ENCODE measurements around the gene KCNJ11. TPM values are rescaled to one million over a fixed set of nuclear protein-coding genes. Genes with fewer than 3 reads are reported as not detected.

The KCNJ11 gene
- total and polyA plus RNA-seq, 2 experiments from 2014 or later = 0.31 to 10.5 TPM

- no peak for DNase-seq (ENCODE audit: low spot score)
- no peaks in the 10 kb centered on the region for H3K27me3 ChIP-seq
- H3K9me3 ChIP-seq (ENCODE audit: low read depth) = no peaks in the 10 kb centered on the region
- H4K20me1 ChIP-seq (ENCODE audit: insufficient read depth, poor library complexity, severe bottlenecking) = no peaks in the 10 kb centered on the region
- H3K9me2 ChIP-seq (replicated peaks; ENCODE audit: insufficient read depth) = no peaks in the 10 kb centered on the region
- H3K4me2 ChIP-seq = no peak overlapping the region
- H3K79me2 ChIP-seq = no peaks in the 10 kb centered on the region
- H3K4me3 ChIP-seq = no peak overlapping the region
- peaks cover 7% of the 10 kb centered on the region for H3K4me1 ChIP-seq (ENCODE audit: insufficient read depth)
- no peaks in the 10 kb centered on the region for H3K36me3 ChIP-seq (replicated peaks; ENCODE audit: insufficient read depth, low read depth)
- WGBS (ENCODE audit: low lambda C conversion rate, missing lambda C conversion rate) = 72% methylated on average over 8 of the region's 8 CpGs
- H2AFZ ChIP-seq = no peak overlapping the region
- H3K27ac ChIP-seq = no peak overlapping the region
- TF ChIP-seq EZH2 (IDR thresholded peaks at IDR 0.05; ENCODE audit: borderline replicate concordance) (no peak), CTCF (IDR thresholded peaks at IDR 0.05; ENCODE audit: poor library complexity) (no peak), EZH2phosphoT487 (IDR thresholded peaks at IDR 0.05; ENCODE audit: low read depth, severe bottlenecking, unreplicated experiment) (no peak)
Observed at GRCh38 chr11:17401841-17402240, 13.4 kb upstream of the KCNJ11 start.

GRCh38 chr11:17401316-17401715, 12.9 kb upstream of the KCNJ11 start:
- Histone ChIP-seq H3K9me3 (ENCODE audit: low read depth) (no peaks in the 10 kb centered on the region), H3K27ac (no peak overlapping the region), H3K4me1 (ENCODE audit: insufficient read depth) (peaks cover 7% of the 10 kb centered on the region), H3K79me2 (no peaks in the 10 kb centered on the region), H3K36me3 (replicated peaks; ENCODE audit: insufficient read depth, low read depth) (no peaks in the 10 kb centered on the region), H2AFZ (no peak overlapping the region), H4K20me1 (ENCODE audit: insufficient read depth, poor library complexity, severe bottlenecking) (no peaks in the 10 kb centered on the region), H3K4me3 (no peak overlapping the region), H3K4me2 (no peak overlapping the region), H3K27me3 (no peaks in the 10 kb centered on the region), H3K9me2 (replicated peaks; ENCODE audit: insufficient read depth) (no peaks in the 10 kb centered on the region)
- TF ChIP-seq EZH2 (IDR thresholded peaks at IDR 0.05; ENCODE audit: borderline replicate concordance) = no peak
- TF ChIP-seq CTCF (IDR thresholded peaks at IDR 0.05; ENCODE audit: poor library complexity) = no peak
- TF ChIP-seq EZH2phosphoT487 (IDR thresholded peaks at IDR 0.05; ENCODE audit: low read depth, severe bottlenecking, unreplicated experiment) = no peak
- WGBS (ENCODE audit: low lambda C conversion rate, missing lambda C conversion rate) = 88% methylated on average over 2 of the region's 2 CpGs
- DNase-seq (ENCODE audit: low spot score) = no peak

- TF ChIP-seq EZH2 (IDR thresholded peaks at IDR 0.05; ENCODE audit: borderline replicate concordance) = no peak
- TF ChIP-seq CTCF (IDR thresholded peaks at IDR 0.05; ENCODE audit: poor library complexity) = no peak
- no peak for TF ChIP-seq EZH2phosphoT487 (IDR thresholded peaks at IDR 0.05; ENCODE audit: low read depth, severe bottlenecking, unreplicated experiment)
- H3K9me2 ChIP-seq (replicated peaks; ENCODE audit: insufficient read depth) = no peaks in the 10 kb centered on the region
- no peaks in the 10 kb centered on the region for H4K20me1 ChIP-seq (ENCODE audit: insufficient read depth, poor library complexity, severe bottlenecking)
- no peaks in the 10 kb centered on the region for H3K27me3 ChIP-seq
- no peaks in the 10 kb centered on the region for H3K9me3 ChIP-seq (ENCODE audit: low read depth)
- H3K4me1 ChIP-seq (ENCODE audit: insufficient read depth) = no peaks in the 10 kb centered on the region
- H3K79me2 ChIP-seq = no peaks in the 10 kb centered on the region
- no peak overlapping the region for H3K27ac ChIP-seq
- no peak overlapping the region for H3K4me3 ChIP-seq
- no peaks in the 10 kb centered on the region for H3K36me3 ChIP-seq (replicated peaks; ENCODE audit: insufficient read depth, low read depth)
- DNase-seq (ENCODE audit: low spot score) = no peak
- no peak overlapping the region for H3K4me2 ChIP-seq
- H2AFZ ChIP-seq = no peak overlapping the region
- WGBS (ENCODE audit: low lambda C conversion rate, missing lambda C conversion rate) = 90% methylated on average over 19 of the region's 19 CpGs
Observed at GRCh38 chr11:17400048-17400775, 11.8 kb upstream of the KCNJ11 start.
